Endothelial cell of umbilical vein (primary cell): ENCODE results near the gene PDIA4.

Experiments used
- CTCF ChIP-seq, 2 donors: IDR thresholded peaks; 1 replicate in 1 of 2; 2 replicates in 1 of 2; pipeline ENCODE4 v1.5.1; 2011; ENCODE audit warnings: low read length in 2 of 2, mild to moderate bottlenecking in 2 of 2, moderate library complexity in 2 of 2, control low read depth in 1 of 2, inconsistent platforms in 1 of 2, low read depth in 1 of 2; ENCODE audit not compliant: insufficient read depth in 1 of 2; ENCODE audit errors: extremely low read depth in 1 of 2
- EZH2 ChIP-seq: IDR thresholded peaks from 2 replicates; pipeline ENCODE4 v1.6.1; 2012; ENCODE audit warnings: borderline replicate concordance, low read depth, mild to moderate bottlenecking, moderate library complexity, low read length, inconsistent platforms; ENCODE audit not compliant: severe bottlenecking
- FOS ChIP-seq: IDR thresholded peaks from 2 replicates; pipeline ENCODE4 v1.6.1; 2011; ENCODE audit warnings: mild to moderate bottlenecking, low read length, moderate library complexity, borderline replicate concordance; ENCODE audit not compliant: insufficient read depth
- GATA2 ChIP-seq: IDR thresholded peaks from 2 replicates; pipeline ENCODE4 v1.7.0; 2011; ENCODE audit warnings: low read depth, mild to moderate bottlenecking, moderate library complexity, mixed read lengths, low read length; ENCODE audit not compliant: insufficient read length, insufficient read depth
- MAX ChIP-seq: IDR thresholded peaks from 2 replicates; pipeline ENCODE4 v1.6.1; 2011; ENCODE audit not compliant: insufficient read depth, insufficient read length
- MYC ChIP-seq: IDR thresholded peaks from one replicate; pipeline ENCODE4 v1.6.1; 2011; ENCODE audit warnings: mild to moderate bottlenecking, low read depth, low read length
- POLR2A ChIP-seq: IDR thresholded peaks from 2 replicates; pipeline ENCODE4 v1.6.1; 2012; ENCODE audit warnings: low read depth, mild to moderate bottlenecking, control low read depth, low read length
- POLR2AphosphoS5 ChIP-seq: IDR thresholded peaks from 2 replicates; pipeline ENCODE4 v1.6.1; 2012; ENCODE audit warnings: low read depth, mild to moderate bottlenecking, control low read depth, low read length, moderate library complexity; ENCODE audit not compliant: insufficient read depth

- no peak for TF ChIP-seq POLR2A
- no peak for TF ChIP-seq CTCF (IDR thresholded peaks at IDR 0.05; ENCODE audit: extremely low read depth in 1 of 2, insufficient read depth in 1 of 2, low read depth in 1 of 2, low read length in 2 of 2)
- no peak for TF ChIP-seq MAX
- no peak for TF ChIP-seq EZH2
- TF ChIP-seq POLR2AphosphoS5: no peak
- TF ChIP-seq GATA2: no peak
- TF ChIP-seq MYC: no peak
- TF ChIP-seq FOS: no peak
Measured at GRCh38 chr7:149077594-149077993, 49.3 kb upstream of the PDIA4 start.
